Ramos (cell line): Measurements from ENCODE around the gene RBSN.

Experiments
- in situ Hi-C: fragments of 300-500 bp; cut with MboI; formaldehyde crosslinking; loops from one replicate; pipeline ENCODE4 v1.14.3; 2022; ENCODE audit warnings: low sequenced_read_pairs; ENCODE audit not compliant: unreplicated experiment

RBSN gene

GRCh38 chr3:15063656-15064286 is 35.2 kb downstream of the RBSN start:
- in situ Hi-C loops: no loop called here

- in situ Hi-C loops: no loop called here
Observed at GRCh38 chr3:15063238-15063637, 35.7 kb downstream of the RBSN start.

GRCh38 chr3:15060029-15060428 is 38.9 kb downstream of the RBSN start:
- in situ Hi-C loops: no loop called here

- in situ Hi-C loops: no loop called here
Observed at GRCh38 chr3:15056676-15057404, 42.1 kb downstream of the RBSN start.

GRCh38 chr3:15055019-15055557 is 43.9 kb downstream of the RBSN start:
- in situ Hi-C loops: no loop called here

GRCh38 chr3:15053541-15053940 is 45.4 kb downstream of the RBSN start:
- in situ Hi-C loops: no loop called here

DNA sequence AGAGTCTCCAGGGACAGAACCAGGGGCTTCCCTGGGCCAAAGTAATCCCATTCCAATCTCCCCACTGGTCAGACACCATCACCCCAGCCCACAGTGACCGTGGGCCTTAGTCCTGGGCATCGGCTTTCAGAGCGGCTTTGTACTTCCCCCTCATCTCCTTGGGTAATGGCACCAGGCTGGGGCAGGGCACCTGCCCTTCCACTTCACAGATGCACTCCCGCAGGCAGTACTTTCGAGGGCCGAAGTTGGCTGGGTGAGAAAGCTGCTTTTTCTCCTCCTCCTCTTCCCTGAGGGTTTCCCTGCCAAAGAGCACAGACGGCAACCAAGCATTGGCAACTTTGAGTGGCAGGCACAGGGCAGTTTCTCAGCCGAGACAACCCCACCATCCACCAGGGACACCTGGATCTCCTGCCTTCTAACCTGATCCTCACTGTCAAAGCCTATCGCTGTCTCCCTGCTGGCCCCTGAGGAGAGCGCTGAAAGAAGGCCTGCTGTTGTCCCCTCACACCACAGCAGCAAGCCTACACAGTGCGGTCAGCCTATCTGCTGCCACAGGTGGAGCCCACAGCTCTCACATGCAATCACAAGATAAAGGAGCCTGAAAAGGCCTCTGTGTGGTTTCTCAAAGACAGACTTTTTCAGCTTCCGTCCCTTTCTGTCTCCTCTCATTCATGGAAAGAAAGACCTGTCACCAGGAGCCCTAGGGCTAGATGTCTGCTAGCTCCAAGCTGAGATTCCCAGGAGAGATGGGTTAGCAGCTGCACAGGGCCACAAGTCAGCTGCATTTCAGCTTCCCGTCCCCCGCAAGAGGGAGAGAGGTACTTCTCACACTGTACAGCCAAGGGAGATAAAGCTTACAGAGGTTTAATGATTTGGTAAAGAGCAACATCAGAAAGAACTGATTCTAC is 46.4 kb downstream of the RBSN start:
- in situ Hi-C loops: no loop called here

GRCh38 chr3:15051531-15051930 is 47.4 kb downstream of the RBSN start:
- in situ Hi-C loops: no loop called here

DNA sequence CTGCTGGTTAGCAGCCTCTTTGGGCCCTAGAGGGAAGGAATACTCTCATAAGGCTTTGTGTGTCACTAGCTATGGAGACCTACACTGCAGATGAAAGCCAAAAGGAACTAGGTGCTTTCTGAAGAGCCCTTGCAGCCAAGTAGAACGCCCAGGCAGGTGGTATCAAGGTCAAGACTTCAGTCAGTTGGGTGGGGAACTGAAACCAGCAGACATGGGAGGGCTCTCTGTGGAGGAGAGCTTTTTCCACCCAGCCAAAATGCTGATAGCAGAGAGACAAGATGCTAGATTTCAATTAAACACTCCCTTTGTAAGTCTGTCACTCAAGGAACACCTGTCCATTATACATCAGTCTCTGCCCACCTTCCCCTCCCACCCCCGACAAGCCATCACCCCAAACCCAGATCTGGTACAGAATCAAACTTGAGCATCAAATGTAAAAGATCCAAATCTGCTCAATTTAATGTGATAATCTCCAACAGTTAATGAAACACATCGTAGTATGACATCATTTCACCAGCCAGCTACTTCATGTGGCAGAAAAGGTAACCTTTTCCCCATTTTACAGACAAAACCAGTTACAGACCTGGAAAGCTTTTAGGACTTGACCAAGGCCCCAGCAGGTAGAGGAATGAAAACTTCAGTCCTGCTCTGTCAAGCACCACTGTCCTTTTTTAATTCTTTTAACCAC is 48.4 kb downstream of the RBSN start:
- in situ Hi-C loops: no loop called here

GRCh38 chr3:15049584-15049983 is 49.4 kb downstream of the RBSN start:
- in situ Hi-C loops: no loop called here

DNA sequence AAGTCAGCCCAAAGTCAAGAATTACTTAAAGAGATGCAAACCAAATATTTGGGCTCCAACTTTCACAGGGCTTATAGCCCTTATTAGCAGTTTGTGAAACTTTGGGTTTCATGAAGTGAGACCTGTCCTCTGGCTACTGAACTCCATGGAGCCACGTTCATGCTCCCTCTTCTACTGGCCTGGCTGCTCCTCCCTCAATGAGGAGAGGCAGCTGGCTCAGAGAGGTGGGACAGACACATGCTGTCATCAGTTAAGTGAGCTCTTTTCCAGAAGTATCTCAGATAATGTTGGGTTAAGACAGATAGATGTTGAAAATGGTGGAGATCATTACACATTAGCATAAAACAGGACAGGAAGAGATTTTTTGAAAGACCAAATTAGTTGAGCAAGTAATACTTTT is 53.3 kb downstream of the RBSN start:
- in situ Hi-C loops: no loop called here

GRCh38 chr3:15044326-15044725 is 54.6 kb downstream of the RBSN start:
- in situ Hi-C loops: no loop called here

- in situ Hi-C loops: no loop called here
Observed at GRCh38 chr3:15043408-15044171, 55.4 kb downstream of the RBSN start.

GRCh38 chr3:15042936-15043335 is 56.0 kb downstream of the RBSN start:
- in situ Hi-C loops: no loop called here

DNA sequence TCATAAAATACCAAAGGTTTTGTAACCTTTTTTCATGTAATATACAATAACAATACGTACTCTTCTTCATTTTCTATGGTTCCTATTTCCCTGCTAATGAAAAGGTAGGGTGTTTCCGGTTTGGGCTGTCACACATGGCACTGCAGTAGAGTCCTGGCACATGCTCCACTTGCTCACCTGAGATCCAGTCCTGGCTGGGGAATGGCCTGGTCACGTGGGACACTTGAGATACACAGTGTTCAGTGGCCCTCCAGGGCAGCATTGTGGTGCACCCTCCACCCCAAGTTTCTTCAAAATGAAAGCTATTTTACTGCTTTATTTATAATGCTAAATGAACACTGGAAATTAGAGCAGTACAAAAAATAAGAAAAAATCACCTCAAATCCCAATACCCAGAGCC is 57.0 kb downstream of the RBSN start:
- in situ Hi-C loops: no loop called here

- in situ Hi-C loops: no loop called here
Observed at GRCh38 chr3:15040844-15041243, 58.1 kb downstream of the RBSN start.

DNA sequence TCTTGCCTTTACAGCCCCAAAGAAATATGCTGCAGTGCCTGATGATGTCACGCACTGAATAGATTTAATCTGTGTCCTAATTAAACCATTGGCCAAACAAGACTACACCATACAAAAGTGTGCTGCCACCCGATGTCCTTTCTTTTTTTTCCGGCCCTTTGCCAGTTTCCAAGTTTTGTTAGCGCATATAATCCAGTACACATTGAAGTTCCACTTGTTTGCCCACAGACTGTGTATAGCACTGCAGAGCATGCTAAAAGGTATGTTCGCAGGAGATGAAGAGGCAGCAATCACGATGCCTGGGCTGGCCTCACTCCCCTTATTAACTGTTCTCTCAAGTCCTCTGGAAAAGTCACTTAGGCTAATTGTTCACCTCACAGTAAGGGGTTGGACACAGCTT is 60.6 kb downstream of the RBSN start:
- in situ Hi-C loops: no loop called here

GRCh38 chr3:15033103-15033502 is 65.8 kb downstream of the RBSN start:
- in situ Hi-C loops: no loop called here

DNA sequence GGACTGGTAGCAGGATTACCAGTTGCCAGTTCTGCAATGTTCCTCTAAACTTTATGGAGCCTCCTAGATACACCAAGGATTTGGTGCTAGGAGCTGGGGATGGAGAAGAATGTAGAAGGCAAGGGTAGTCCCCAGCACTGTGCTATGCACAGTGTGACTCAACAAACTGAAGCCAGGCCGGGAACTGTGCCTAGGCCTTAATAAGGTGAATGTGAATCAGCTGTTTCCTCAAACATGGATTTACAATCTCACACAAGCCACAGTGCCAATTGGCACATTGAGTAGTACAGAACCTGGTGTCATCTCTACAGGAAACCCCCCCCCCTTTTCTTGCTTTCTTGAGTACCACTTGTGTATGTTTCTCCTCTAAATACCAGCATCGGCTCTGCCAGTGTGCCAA is 66.3 kb downstream of the RBSN start:
- in situ Hi-C loops: no loop called here

- in situ Hi-C loops: no loop called here
Observed at GRCh38 chr3:15029625-15030024, 69.3 kb downstream of the RBSN start.
